ENCODE measurements around the gene AGPAT4. TPM values are rescaled to one million over a fixed set of nuclear protein-coding genes. Genes with fewer than 3 reads are reported as not detected.

AGPAT4 gene
- total and polyA plus RNA-seq, 9 donors: 7.0 to 11.4 (median 8.4) TPM

DNA sequence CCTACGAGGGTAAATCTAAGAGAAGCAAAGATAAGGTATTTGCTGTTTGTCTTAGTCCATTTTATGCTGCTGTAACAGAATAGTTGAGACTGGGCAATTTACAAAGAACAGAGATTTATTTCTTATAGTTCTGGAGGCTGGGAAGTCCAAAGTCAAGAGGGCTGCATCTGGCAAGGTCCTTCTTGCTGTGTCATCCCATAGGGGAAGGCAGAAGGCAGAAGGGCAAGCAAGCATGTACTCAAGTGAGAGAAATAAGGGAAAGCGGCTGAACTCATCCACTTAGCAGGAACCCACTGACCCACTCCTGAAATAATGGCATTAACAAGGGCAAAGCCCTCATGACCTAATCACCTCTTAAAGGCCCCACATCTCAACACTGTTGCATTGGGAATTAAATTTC lies 102.7 kb downstream of the AGPAT4 start:
- WGBS (ENCODE audit: insufficient coverage): 100% methylated on average over 1 of the region's 2 CpGs
- no peak overlapping the region for H3K27ac ChIP-seq (ENCODE audit: low read length)

GRCh38 chr6:161169696-161170095 lies 104.2 kb downstream of the AGPAT4 start:
- H3K9me3 ChIP-seq (replicated peaks; ENCODE audit: control insufficient read depth, low read depth, low read length): no peaks in the 10 kb centered on the region
- H3K4me3 ChIP-seq (ENCODE audit: low read length): no peak overlapping the region
- H3K27ac ChIP-seq (ENCODE audit: low read length): peak overlapping the region; percentile 62
- H3K4me1 ChIP-seq (ENCODE audit: control insufficient read depth, insufficient read depth, low read length): peaks cover 20% of the 10 kb centered on the region
- H3K27me3 ChIP-seq (ENCODE audit: control insufficient read depth, insufficient read depth, low read length): no peaks in the 10 kb centered on the region
- peaks cover 9% of the 10 kb centered on the region for H3K36me3 ChIP-seq (ENCODE audit: control insufficient read depth, insufficient read depth, low read length)
- WGBS (ENCODE audit: insufficient coverage): 16% methylated on average over 3 of the region's 4 CpGs
- DNase-seq: peak; percentile 90

More for the DNA sequence above, 102.7 kb downstream of the AGPAT4 start:
- no peaks in the 10 kb centered on the region for H3K36me3 ChIP-seq (ENCODE audit: control insufficient read depth, insufficient read depth, low read length)
- H3K9me3 ChIP-seq (replicated peaks; ENCODE audit: control insufficient read depth, low read depth, low read length): no peaks in the 10 kb centered on the region
- DNase-seq: no peak
- peaks cover 20% of the 10 kb centered on the region for H3K4me1 ChIP-seq (ENCODE audit: control insufficient read depth, insufficient read depth, low read length)
- H3K4me3 ChIP-seq (ENCODE audit: low read length): no peak overlapping the region
- no peaks in the 10 kb centered on the region for H3K27me3 ChIP-seq (ENCODE audit: control insufficient read depth, insufficient read depth, low read length)

- peak; percentile 26 for DNase-seq
- Histone ChIP-seq H3K27me3 (ENCODE audit: control insufficient read depth, insufficient read depth, low read length) (no peaks in the 10 kb centered on the region), H3K9me3 (replicated peaks; ENCODE audit: control insufficient read depth, low read depth, low read length) (no peaks in the 10 kb centered on the region), H3K27ac (ENCODE audit: low read length) (no peak overlapping the region), H3K4me3 (ENCODE audit: low read length) (no peak overlapping the region), H3K4me1 (ENCODE audit: control insufficient read depth, insufficient read depth, low read length) (peaks cover 20% of the 10 kb centered on the region), H3K36me3 (ENCODE audit: control insufficient read depth, insufficient read depth, low read length) (peaks cover 16% of the 10 kb centered on the region)
- no CpG with 5 or more reads among the region's 2 CpGs for WGBS (ENCODE audit: insufficient coverage)
Measured at GRCh38 chr6:161169035-161169434, 104.8 kb downstream of the AGPAT4 start.

DNA sequence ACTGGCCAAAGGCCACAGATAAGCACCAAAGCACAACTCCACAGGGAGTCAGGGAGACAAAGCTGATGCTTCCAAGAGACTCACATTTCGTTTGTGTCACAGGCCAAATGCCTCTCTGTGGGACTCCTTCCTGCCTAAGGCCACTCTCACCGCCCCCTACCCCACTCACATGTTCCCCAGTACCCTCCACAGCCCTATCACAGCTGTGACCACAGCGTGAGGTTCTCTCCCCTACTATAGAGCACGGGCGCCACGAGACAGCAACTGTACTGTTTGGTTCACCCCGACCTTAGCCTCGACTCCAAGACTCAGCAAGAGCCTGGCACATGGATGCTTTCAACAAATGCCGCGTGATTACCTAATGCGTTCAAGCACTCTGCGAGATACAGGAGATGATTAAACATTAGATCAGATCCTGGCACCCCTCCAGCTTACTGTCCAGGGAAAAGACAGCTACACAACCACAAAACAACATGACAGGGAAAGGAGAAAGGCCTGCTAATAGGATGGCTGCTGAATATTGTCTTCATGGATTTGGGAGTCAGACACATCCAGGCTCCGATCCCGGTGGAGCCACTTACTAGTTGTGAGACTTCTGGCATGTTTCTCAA lies 105.5 kb downstream of the AGPAT4 start:
- H3K27me3 ChIP-seq (ENCODE audit: control insufficient read depth, insufficient read depth, low read length): no peaks in the 10 kb centered on the region
- H3K4me3 ChIP-seq (ENCODE audit: low read length): no peak overlapping the region
- H3K9me3 ChIP-seq (replicated peaks; ENCODE audit: control insufficient read depth, low read depth, low read length): no peaks in the 10 kb centered on the region
- H3K36me3 ChIP-seq (ENCODE audit: control insufficient read depth, insufficient read depth, low read length): peaks cover 21% of the 10 kb centered on the region
- peak; percentile 71 for DNase-seq
- H3K4me1 ChIP-seq (ENCODE audit: control insufficient read depth, insufficient read depth, low read length): peaks cover 20% of the 10 kb centered on the region
- no peak overlapping the region for H3K27ac ChIP-seq (ENCODE audit: low read length)
- 64% methylated on average over 10 of the region's 14 CpGs for WGBS (ENCODE audit: insufficient coverage)

- WGBS (ENCODE audit: insufficient coverage): no CpG with 5 or more reads among the region's 5 CpGs
- no peak for DNase-seq
- Histone ChIP-seq H3K36me3 (ENCODE audit: control insufficient read depth, insufficient read depth, low read length) (peaks cover 23% of the 10 kb centered on the region), H3K4me3 (ENCODE audit: low read length) (no peak overlapping the region), H3K9me3 (replicated peaks; ENCODE audit: control insufficient read depth, low read depth, low read length) (no peaks in the 10 kb centered on the region), H3K4me1 (ENCODE audit: control insufficient read depth, insufficient read depth, low read length) (peaks cover 29% of the 10 kb centered on the region), H3K27ac (ENCODE audit: low read length) (no peak overlapping the region), H3K27me3 (ENCODE audit: control insufficient read depth, insufficient read depth, low read length) (no peaks in the 10 kb centered on the region)
Measured at GRCh38 chr6:161166677-161167076, 107.2 kb downstream of the AGPAT4 start.

- Histone ChIP-seq H3K9me3 (replicated peaks; ENCODE audit: control insufficient read depth, low read depth, low read length) (no peaks in the 10 kb centered on the region), H3K4me3 (ENCODE audit: low read length) (no peak overlapping the region), H3K27me3 (ENCODE audit: control insufficient read depth, insufficient read depth, low read length) (no peaks in the 10 kb centered on the region), H3K4me1 (ENCODE audit: control insufficient read depth, insufficient read depth, low read length) (peaks cover 29% of the 10 kb centered on the region), H3K27ac (ENCODE audit: low read length) (no peak overlapping the region), H3K36me3 (ENCODE audit: control insufficient read depth, insufficient read depth, low read length) (peaks cover 23% of the 10 kb centered on the region)
- DNase-seq: no peak
- WGBS (ENCODE audit: insufficient coverage): 93% methylated on average over 9 of the region's 11 CpGs
Measured at GRCh38 chr6:161166176-161166575, 107.7 kb downstream of the AGPAT4 start.

DNA sequence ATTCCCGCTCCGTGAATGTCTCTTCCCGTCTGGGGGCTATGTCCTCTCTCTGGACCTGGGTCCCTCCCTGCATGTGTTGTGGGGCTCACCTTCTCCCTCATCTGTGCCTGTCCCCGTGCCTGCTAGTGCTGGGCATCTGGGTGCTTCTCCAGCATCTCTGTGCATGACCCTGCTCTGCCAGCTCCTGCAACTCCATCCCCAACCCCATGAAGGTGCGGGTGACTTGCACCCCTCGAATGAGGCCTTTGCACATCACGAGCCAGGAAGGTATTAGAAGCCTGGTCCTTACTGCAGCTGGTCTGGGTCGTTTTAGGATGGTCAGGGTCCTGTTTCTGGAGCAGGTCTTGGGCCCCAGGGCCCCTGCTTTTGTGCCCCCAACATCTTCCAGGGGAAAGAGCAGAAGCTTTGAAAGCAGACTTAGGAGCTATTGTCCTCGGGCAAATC lies 109.7 kb downstream of the AGPAT4 start:
- no peaks in the 10 kb centered on the region for H3K27me3 ChIP-seq (ENCODE audit: control insufficient read depth, insufficient read depth, low read length)
- H3K27ac ChIP-seq (ENCODE audit: low read length): no peak overlapping the region
- H3K9me3 ChIP-seq (replicated peaks; ENCODE audit: control insufficient read depth, low read depth, low read length): no peaks in the 10 kb centered on the region
- peaks cover 25% of the 10 kb centered on the region for H3K4me1 ChIP-seq (ENCODE audit: control insufficient read depth, insufficient read depth, low read length)
- DNase-seq: no peak
- peaks cover 25% of the 10 kb centered on the region for H3K36me3 ChIP-seq (ENCODE audit: control insufficient read depth, insufficient read depth, low read length)
- WGBS (ENCODE audit: insufficient coverage): 95% methylated on average over 9 of the region's 9 CpGs
- H3K4me3 ChIP-seq (ENCODE audit: low read length): no peak overlapping the region

DNA sequence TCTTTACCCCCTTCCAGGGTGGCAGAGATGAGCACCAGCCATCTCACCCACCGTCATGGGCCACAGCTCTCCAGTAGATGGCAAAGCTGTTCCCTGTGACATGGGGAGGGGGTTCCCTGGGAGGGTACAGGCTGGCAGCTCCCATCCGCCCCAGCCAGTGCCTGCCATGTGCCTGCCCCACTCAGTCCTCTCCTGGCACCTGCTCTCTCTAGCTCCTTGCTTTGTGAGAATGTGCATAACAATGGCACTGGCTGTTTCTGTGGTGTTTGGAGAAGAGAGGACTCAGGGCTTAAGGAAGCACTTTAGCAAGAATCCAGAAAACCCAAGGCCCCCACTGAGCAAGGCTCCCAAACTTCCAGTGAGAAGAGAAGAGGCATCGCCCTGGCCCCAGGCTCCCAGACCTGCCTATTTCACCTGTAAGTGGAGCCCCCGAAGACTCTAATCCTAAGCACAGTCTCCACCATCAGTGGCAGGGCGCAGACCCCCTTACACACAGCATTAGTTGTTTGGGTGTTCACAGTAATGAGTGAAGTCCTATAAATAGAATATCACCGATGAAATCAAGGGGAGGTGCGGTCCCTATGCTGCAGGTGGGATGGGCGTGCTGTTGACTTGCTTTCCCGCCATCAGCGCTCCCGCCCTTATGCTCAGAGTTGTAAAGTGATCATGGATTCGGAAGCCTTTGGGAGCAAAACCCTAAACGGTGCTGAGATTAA lies 110.2 kb downstream of the AGPAT4 start:
- Histone ChIP-seq H3K9me3 (replicated peaks; ENCODE audit: control insufficient read depth, low read depth, low read length) (no peaks in the 10 kb centered on the region), H3K27me3 (ENCODE audit: control insufficient read depth, insufficient read depth, low read length) (no peaks in the 10 kb centered on the region), H3K36me3 (ENCODE audit: control insufficient read depth, insufficient read depth, low read length) (peaks cover 29% of the 10 kb centered on the region), H3K27ac (ENCODE audit: low read length) (no peak overlapping the region), H3K4me1 (ENCODE audit: control insufficient read depth, insufficient read depth, low read length) (peaks cover 25% of the 10 kb centered on the region), H3K4me3 (ENCODE audit: low read length) (no peak overlapping the region)
- DNase-seq: no peak
- 97% methylated on average over 8 of the region's 13 CpGs for WGBS (ENCODE audit: insufficient coverage)

DNA sequence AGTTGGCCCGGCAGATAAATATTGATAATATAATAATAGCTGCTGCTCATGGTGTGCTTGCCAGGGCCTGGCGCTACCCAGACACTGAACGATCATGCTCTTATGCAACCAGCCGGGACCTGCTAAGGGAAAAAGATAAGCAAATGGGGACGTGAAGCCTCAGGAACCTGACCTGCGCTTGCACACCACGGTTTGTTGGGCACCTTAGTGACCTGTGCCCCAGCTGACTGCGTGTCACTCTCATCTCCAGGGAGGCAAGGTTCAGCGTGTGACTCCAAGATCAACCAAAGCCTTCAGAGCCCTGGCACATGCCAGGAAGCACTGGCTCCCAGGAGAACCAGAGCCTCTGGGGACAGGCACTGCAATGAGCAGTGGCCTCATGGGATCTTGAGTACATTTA lies 111.1 kb downstream of the AGPAT4 start:
- H3K9me3 ChIP-seq (replicated peaks; ENCODE audit: control insufficient read depth, low read depth, low read length): no peaks in the 10 kb centered on the region
- WGBS (ENCODE audit: insufficient coverage): 91% methylated on average over 8 of the region's 9 CpGs
- H3K4me3 ChIP-seq (ENCODE audit: low read length): no peak overlapping the region
- no peak for DNase-seq
- peaks cover 33% of the 10 kb centered on the region for H3K36me3 ChIP-seq (ENCODE audit: control insufficient read depth, insufficient read depth, low read length)
- peaks cover 21% of the 10 kb centered on the region for H3K4me1 ChIP-seq (ENCODE audit: control insufficient read depth, insufficient read depth, low read length)
- H3K27me3 ChIP-seq (ENCODE audit: control insufficient read depth, insufficient read depth, low read length): no peaks in the 10 kb centered on the region
- H3K27ac ChIP-seq (ENCODE audit: low read length): no peak overlapping the region

- Histone ChIP-seq H3K27ac (ENCODE audit: low read length) (no peak overlapping the region), H3K27me3 (ENCODE audit: control insufficient read depth, insufficient read depth, low read length) (no peaks in the 10 kb centered on the region), H3K9me3 (replicated peaks; ENCODE audit: control insufficient read depth, low read depth, low read length) (no peaks in the 10 kb centered on the region), H3K4me3 (ENCODE audit: low read length) (no peak overlapping the region), H3K36me3 (ENCODE audit: control insufficient read depth, insufficient read depth, low read length) (peaks cover 33% of the 10 kb centered on the region), H3K4me1 (ENCODE audit: control insufficient read depth, insufficient read depth, low read length) (peaks cover 21% of the 10 kb centered on the region)
- DNase-seq: peak; percentile 23
- 90% methylated on average over 11 of the region's 16 CpGs for WGBS (ENCODE audit: insufficient coverage)
Measured at GRCh38 chr6:161161889-161162624, 111.8 kb downstream of the AGPAT4 start.

Measured in muscle of leg (tissue), 11 donors.